ENCODE measurements around the gene CDK5.

- TF ChIP-seq CTCF (optimal IDR thresholded peaks at IDR 0.05 in 1 of 3, IDR thresholded peaks at IDR 0.05 in 1 of 3, conservative IDR thresholded peaks at IDR 0.05 in 1 of 3; ENCODE audit: extremely low read depth in 1 of 3, insufficient read depth in 2 of 3, low read length in 3 of 3) (no peak), EZH2 (IDR thresholded peaks at IDR 0.05; ENCODE audit: low read length) (no peak)
Observed at GRCh38 chr7:151053751-151054150, 3.9 kb downstream of the CDK5 start.

All from keratinocyte (primary cell).